GM12878 (cell line): ENCODE measurements around the gene PATL2. TPM values are rescaled to one million over a fixed set of nuclear protein-coding genes. Genes with fewer than 3 reads are reported as not detected.

ENCODE experiments used
- ATF7 ChIP-seq: fragments of 450-650 bp; IDR thresholded peaks from 2 replicates; pipeline ENCODE4 v1.6.1; 2016; ENCODE audit warnings: low read depth, mild to moderate bottlenecking
- BACH1 ChIP-seq: fragments of 450-650 bp; IDR thresholded peaks from 2 replicates; pipeline ENCODE4 v1.6.1; 2017; ENCODE audit warnings: mild to moderate bottlenecking, borderline replicate concordance
- CBFB ChIP-seq: IDR thresholded peaks from 2 replicates; pipeline ENCODE4 v1.6.1; 2016; ENCODE audit warnings: antibody characterized with exemption, low read depth
- CBX5 ChIP-seq: sonication (generic); IDR thresholded peaks from 2 replicates; pipeline ENCODE4 v1.6.1; 2016; ENCODE audit warnings: low read depth, moderate library complexity, mild to moderate bottlenecking, inconsistent platforms
- CHD1 ChIP-seq: IDR thresholded peaks from 2 replicates; pipeline ENCODE4 v1.6.1; 2012; ENCODE audit warnings: low read depth, low read length, improper control_type of control experiment
- CHD4 ChIP-seq: fragments of 200-600 bp; sonication (generic); IDR thresholded peaks from 2 replicates; pipeline ENCODE4 v1.6.1; 2016; ENCODE audit warnings: mild to moderate bottlenecking
- DPF2 ChIP-seq: fragments of 450-650 bp; IDR thresholded peaks from 2 replicates; pipeline ENCODE4 v1.6.1; 2017; ENCODE audit warnings: mild to moderate bottlenecking
- EED ChIP-seq: sonication (generic); IDR thresholded peaks from 2 replicates; pipeline ENCODE4 v1.6.1; 2016; ENCODE audit warnings: antibody characterized with exemption, low read depth
- FOS ChIP-seq: IDR thresholded peaks from 3 replicates; pipeline ENCODE4 v1.6.1; 2011; ENCODE audit warnings: borderline replicate concordance; ENCODE audit not compliant: insufficient read length; ENCODE audit errors: extremely low read depth
- GABPA ChIP-seq: IDR thresholded peaks from 2 replicates; pipeline ENCODE4 v1.6.1; 2014; ENCODE audit warnings: antibody characterized with exemption, low read depth, mild to moderate bottlenecking, inconsistent platforms
- IRF4 ChIP-seq: IDR thresholded peaks from 2 replicates; pipeline ENCODE4 v1.6.1; 2011; ENCODE audit warnings: low read depth, low read length
- KDM1A ChIP-seq: fragments of 200-600 bp; sonication (generic); IDR thresholded peaks from 2 replicates; pipeline ENCODE4 v1.6.1; 2016; ENCODE audit warnings: borderline replicate concordance
- MYB ChIP-seq: fragments of 150-350 bp; IDR thresholded peaks from 2 replicates; pipeline ENCODE4 v1.6.1; 2014; ENCODE audit warnings: mild to moderate bottlenecking, low read depth, low read length, borderline replicate concordance
- MYC ChIP-seq: IDR thresholded peaks from 2 replicates; pipeline ENCODE4 v1.6.1; 2011; ENCODE audit warnings: mild to moderate bottlenecking, low read length, moderate library complexity, inconsistent platforms; ENCODE audit not compliant: insufficient read depth, insufficient replicate concordance, insufficient read length, severe bottlenecking
- NFIC ChIP-seq: IDR thresholded peaks from 2 replicates; pipeline ENCODE4 v1.6.1; 2012; ENCODE audit warnings: low read depth, mild to moderate bottlenecking, inconsistent platforms, low read length, moderate library complexity
- PAX5 ChIP-seq: IDR thresholded peaks from 2 replicates; pipeline ENCODE4 v1.6.1; 2011; ENCODE audit warnings: low read depth, low read length, borderline replicate concordance
- POLR2AphosphoS5 ChIP-seq: IDR thresholded peaks from 2 replicates; pipeline ENCODE4 v1.6.1; 2011; ENCODE audit warnings: mild to moderate bottlenecking, low read length, inconsistent platforms
- RUNX3 ChIP-seq: IDR thresholded peaks from 2 replicates; pipeline ENCODE4 v1.6.1; 2012; ENCODE audit warnings: low read length, inconsistent platforms
- SMC3 ChIP-seq: IDR thresholded peaks from 2 replicates; pipeline ENCODE4 v1.6.1; 2011; ENCODE audit warnings: low read length, improper control_type of control experiment, borderline replicate concordance
- STAT3 ChIP-seq: IDR thresholded peaks from 2 replicates; pipeline ENCODE4 v1.6.1; 2011; ENCODE audit warnings: low read depth, low read length, improper control_type of control experiment
- YY1 ChIP-seq: IDR thresholded peaks from 2 replicates; pipeline ENCODE4 v1.6.1; 2011; ENCODE audit warnings: low read depth, mild to moderate bottlenecking, low read length
- polyA plus RNA-seq, 11 experiments: library from polyadenylated mRNA; depleted of rRNA in 4 of 11; unstranded in 6 of 11; stranded (reverse) in 5 of 11; fragments of >200 nt; fragmentation: Nextera tagmentation in 4 of 11; fragmentation: Illumina TruSeq in 1 of 11; extraction: Ambion mirVana in 4 of 11; extraction: Trizol in 1 of 11; gene quantifications; 1 replicate in 1 of 11; 2 replicates in 10 of 11; pipeline versions ENCODE4 v1.2.1 to v1.2.3, GENCODE V29; 2011 to 2016; ENCODE audit warnings: inconsistent platforms in 2 of 11, missing spikeins in 2 of 11, low read depth in 1 of 11
- total RNA-seq, 4 experiments: library from RNA; depleted of rRNA in 3 of 4; stranded (reverse); fragments of >200 nt in 3 of 4; fragmentation: Illumina TruSeq in 1 of 4; extraction: Trizol in 1 of 4; gene quantifications; 2 replicates each; pipeline versions ENCODE4 v1.2.1 to v1.2.3, GENCODE V29; 2013 to 2021
- TF ChIP-seq, protein P1 (sequence below): fragments of 450-650 bp; IDR thresholded peaks from 2 replicates; pipeline ENCODE4 v1.6.1; 2016; ENCODE audit warnings: mild to moderate bottlenecking
- TF ChIP-seq, protein P2 (sequence below): fragments of 450-650 bp; formaldehyde crosslinking; IDR thresholded peaks from 2 replicates; pipeline ENCODE4 v1.5.0; 2022; ENCODE audit warnings: mild to moderate bottlenecking, missing genetic modification characterization
- TF ChIP-seq, protein P3 (sequence below): IDR thresholded peaks from 2 replicates; pipeline ENCODE4 v1.6.1; 2012; ENCODE audit warnings: mild to moderate bottlenecking, low read depth, low read length

The PATL2 gene
- total and polyA plus RNA-seq, 10 of the 15 experiments (the other 5 are each of a cell fraction or from before 2014, with no cell fraction given), result 4.2 to 16.2 (median 12.1) TPM

DNA sequence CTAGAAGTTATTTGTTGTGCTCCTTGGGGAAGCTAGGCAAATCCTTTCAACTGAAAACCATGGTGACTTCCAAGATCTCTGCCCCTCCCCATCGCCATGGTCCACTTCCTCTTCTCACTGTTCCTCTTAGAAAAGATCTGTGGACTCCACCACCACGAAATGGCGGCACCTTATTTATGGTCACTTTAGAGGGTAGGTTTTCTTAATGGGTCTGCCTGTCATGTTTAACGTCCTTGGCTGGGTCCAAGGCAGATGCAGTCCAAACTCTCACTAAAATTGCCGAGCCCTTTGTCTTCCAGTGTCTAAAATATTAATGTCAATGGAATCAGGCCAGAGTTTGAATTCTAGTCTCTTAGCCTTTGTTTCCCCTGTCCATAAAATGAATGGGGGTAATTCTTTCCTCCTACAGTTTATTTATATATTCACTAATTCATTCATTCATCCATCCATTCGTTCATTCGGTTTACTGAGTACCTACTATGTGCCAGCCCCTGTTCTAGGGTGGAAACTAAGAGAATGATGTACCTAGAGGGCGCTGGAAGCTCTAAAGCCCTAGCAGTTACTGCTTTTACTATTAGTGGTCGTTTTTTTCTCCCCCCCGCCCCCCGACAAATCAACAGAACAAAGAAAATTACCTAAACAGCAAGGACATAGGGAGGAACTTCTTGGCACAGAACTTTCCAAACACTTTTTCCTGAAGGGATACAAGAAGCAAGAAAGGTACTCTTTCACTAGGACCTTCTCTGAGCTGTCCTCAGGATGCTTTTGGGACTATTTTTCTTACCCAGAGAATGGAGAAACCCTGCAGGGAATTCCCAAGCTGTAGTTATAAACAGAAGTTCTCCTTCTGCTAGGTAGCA is 657 bp downstream of the PATL2 start (continued):
- TF ChIP-seq MYB (no peak), GABPA (no peak), KDM1A (no peak), MYC (no peak), EED (peak; percentile 68), YY1 (peak; percentile 95), DPF2 (peak; percentile 98), CHD1 (no peak), RUNX3 (peak; percentile 49; the same call in 1 of the 2 replicates), STAT3 (no peak), ATF7 (peak; percentile 24; the same call in 1 of the 2 replicates), CBFB (peak; percentile 72), SMC3 (peak; percentile 30; the same call in 1 of the 2 replicates), IRF4 (peak; percentile 69; the same call in 1 of the 2 replicates), NFIC (peak; percentile 52; the same call in 1 of the 2 replicates), CHD4 (no peak), FOS (no peak), BACH1 (peak; percentile 76; the same call in 1 of the 2 replicates), POLR2AphosphoS5 (peak; percentile 94), CBX5 (0 out of 2 replicates have a peak, but pooled peaks have one; percentile 50), PAX5 (peak; percentile 72; the same call in 1 of the 2 replicates)
- TF ChIP-seq, protein P1, sequence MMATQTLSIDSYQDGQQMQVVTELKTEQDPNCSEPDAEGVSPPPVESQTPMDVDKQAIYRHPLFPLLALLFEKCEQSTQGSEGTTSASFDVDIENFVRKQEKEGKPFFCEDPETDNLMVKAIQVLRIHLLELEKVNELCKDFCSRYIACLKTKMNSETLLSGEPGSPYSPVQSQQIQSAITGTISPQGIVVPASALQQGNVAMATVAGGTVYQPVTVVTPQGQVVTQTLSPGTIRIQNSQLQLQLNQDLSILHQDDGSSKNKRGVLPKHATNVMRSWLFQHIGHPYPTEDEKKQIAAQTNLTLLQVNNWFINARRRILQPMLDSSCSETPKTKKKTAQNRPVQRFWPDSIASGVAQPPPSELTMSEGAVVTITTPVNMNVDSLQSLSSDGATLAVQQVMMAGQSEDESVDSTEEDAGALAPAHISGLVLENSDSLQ, result 0 out of 2 replicates have a peak, but pooled peaks have one; percentile 38
- TF ChIP-seq, protein P2, sequence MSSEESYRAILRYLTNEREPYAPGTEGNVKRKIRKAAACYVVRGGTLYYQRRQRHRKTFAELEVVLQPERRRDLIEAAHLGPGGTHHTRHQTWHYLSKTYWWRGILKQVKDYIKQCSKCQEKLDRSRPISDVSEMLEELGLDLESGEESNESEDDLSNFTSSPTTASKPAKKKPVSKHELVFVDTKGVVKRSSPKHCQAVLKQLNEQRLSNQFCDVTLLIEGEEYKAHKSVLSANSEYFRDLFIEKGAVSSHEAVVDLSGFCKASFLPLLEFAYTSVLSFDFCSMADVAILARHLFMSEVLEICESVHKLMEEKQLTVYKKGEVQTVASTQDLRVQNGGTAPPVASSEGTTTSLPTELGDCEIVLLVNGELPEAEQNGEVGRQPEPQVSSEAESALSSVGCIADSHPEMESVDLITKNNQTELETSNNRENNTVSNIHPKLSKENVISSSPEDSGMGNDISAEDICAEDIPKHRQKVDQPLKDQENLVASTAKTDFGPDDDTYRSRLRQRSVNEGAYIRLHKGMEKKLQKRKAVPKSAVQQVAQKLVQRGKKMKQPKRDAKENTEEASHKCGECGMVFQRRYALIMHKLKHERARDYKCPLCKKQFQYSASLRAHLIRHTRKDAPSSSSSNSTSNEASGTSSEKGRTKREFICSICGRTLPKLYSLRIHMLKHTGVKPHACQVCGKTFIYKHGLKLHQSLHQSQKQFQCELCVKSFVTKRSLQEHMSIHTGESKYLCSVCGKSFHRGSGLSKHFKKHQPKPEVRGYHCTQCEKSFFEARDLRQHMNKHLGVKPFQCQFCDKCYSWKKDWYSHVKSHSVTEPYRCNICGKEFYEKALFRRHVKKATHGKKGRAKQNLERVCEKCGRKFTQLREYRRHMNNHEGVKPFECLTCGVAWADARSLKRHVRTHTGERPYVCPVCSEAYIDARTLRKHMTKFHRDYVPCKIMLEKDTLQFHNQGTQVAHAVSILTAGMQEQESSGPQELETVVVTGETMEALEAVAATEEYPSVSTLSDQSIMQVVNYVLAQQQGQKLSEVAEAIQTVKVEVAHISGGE (CRISPR knock-in tag), result peak; percentile 12; the same call in 1 of the 2 replicates
- TF ChIP-seq, protein P3, sequence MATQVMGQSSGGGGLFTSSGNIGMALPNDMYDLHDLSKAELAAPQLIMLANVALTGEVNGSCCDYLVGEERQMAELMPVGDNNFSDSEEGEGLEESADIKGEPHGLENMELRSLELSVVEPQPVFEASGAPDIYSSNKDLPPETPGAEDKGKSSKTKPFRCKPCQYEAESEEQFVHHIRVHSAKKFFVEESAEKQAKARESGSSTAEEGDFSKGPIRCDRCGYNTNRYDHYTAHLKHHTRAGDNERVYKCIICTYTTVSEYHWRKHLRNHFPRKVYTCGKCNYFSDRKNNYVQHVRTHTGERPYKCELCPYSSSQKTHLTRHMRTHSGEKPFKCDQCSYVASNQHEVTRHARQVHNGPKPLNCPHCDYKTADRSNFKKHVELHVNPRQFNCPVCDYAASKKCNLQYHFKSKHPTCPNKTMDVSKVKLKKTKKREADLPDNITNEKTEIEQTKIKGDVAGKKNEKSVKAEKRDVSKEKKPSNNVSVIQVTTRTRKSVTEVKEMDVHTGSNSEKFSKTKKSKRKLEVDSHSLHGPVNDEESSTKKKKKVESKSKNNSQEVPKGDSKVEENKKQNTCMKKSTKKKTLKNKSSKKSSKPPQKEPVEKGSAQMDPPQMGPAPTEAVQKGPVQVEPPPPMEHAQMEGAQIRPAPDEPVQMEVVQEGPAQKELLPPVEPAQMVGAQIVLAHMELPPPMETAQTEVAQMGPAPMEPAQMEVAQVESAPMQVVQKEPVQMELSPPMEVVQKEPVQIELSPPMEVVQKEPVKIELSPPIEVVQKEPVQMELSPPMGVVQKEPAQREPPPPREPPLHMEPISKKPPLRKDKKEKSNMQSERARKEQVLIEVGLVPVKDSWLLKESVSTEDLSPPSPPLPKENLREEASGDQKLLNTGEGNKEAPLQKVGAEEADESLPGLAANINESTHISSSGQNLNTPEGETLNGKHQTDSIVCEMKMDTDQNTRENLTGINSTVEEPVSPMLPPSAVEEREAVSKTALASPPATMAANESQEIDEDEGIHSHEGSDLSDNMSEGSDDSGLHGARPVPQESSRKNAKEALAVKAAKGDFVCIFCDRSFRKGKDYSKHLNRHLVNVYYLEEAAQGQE, result no peak
